ENCODE results near the gene FAM89B. TPM values are rescaled to one million over a fixed set of nuclear protein-coding genes. Genes with fewer than 3 reads are reported as not detected.

FAM89B gene
- total and polyA plus RNA-seq, 3 donors from 2014 or later: 25.8 to 63.2 (median 59.9) TPM

DNA sequence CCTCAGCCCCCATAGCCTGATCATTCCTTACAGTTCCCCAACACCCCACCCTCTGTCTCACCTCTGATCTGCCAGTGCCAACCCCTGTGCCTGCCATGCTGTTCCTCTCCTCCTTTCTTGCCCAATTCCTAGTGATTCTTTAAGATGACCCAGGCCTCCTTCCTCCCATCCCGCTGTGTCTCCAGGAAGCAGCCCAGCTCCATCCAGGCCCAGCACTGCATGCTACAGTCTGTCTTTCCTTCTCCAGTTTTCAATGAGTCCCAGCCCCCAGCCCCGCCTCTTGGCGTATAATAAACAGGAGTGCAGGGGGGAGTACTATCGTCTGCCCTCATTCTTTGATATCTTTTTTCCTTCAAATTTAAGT is 26.5 kb upstream of the FAM89B start:
- H3K27me3 ChIP-seq: no peaks in the 10 kb centered on the region
- peaks cover 7% of the 10 kb centered on the region for H3K4me1 ChIP-seq
- H3K27ac ChIP-seq: no peak overlapping the region
- no peak for TF ChIP-seq POLR2A (IDR thresholded peaks at IDR 0.05)
- TF ChIP-seq, protein P1, sequence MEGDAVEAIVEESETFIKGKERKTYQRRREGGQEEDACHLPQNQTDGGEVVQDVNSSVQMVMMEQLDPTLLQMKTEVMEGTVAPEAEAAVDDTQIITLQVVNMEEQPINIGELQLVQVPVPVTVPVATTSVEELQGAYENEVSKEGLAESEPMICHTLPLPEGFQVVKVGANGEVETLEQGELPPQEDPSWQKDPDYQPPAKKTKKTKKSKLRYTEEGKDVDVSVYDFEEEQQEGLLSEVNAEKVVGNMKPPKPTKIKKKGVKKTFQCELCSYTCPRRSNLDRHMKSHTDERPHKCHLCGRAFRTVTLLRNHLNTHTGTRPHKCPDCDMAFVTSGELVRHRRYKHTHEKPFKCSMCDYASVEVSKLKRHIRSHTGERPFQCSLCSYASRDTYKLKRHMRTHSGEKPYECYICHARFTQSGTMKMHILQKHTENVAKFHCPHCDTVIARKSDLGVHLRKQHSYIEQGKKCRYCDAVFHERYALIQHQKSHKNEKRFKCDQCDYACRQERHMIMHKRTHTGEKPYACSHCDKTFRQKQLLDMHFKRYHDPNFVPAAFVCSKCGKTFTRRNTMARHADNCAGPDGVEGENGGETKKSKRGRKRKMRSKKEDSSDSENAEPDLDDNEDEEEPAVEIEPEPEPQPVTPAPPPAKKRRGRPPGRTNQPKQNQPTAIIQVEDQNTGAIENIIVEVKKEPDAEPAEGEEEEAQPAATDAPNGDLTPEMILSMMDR (IDR thresholded peaks at IDR 0.05): no peak
- no peak for DNase-seq
- 55 to 68% methylated on average over 4 of the region's 4 CpGs for WGBS, 2 donors
- intact Hi-C loops (cut with DNase I; ENCODE audit: low total_unique reads): no loop called here
- peak overlapping the region in 1 of 2 donors; percentile 48 for H3K4me3 ChIP-seq
- H3K36me3 ChIP-seq (ENCODE audit: low read depth, missing control alignments): no peaks in the 10 kb centered on the region
- H3K9me3 ChIP-seq: no peaks in the 10 kb centered on the region

DNA sequence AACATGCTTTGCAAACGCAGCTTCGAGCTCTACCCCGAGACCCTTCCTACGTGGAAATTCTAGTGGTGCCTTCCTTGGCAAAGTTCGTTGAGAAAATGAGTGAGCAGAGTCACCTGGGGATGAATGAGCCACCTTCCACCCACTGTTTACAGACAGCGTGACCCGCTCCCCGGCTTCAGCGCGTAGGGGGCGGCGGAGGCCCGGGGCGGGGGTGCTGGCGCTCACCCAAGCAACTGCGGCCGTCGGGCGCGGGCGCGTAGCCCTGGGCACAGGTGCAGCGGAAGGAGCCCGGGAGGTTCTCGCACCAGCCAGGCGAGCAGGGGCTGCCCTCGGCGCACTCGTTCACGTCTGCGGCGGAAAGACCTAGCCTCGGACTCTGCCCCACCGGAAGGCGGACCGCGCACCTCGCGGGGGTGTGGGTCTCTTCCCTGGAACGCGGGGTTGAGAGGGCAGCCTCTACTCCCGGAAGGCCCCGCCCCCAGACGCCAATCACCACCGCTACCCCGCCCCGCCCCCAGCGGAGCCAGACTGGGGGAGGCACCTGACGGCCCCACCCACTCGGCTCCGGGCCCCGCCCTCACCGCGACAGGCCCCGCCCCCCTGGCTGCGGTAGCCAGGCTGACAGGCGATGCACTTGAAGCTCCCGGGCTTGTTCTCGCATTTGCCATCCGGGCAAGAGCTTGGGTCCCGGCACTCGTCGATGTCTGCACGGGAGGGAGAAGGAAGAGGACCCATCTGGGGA is 25.9 kb upstream of the FAM89B start:
- intact Hi-C loops (cut with DNase I; ENCODE audit: low total_unique reads): no loop called here
- no peaks in the 10 kb centered on the region for H3K9me3 ChIP-seq
- no peaks in the 10 kb centered on the region for H3K27me3 ChIP-seq
- DNase-seq: peak; percentile 89
- peaks cover 2% of the 10 kb centered on the region for H3K4me1 ChIP-seq
- H3K4me3 ChIP-seq: peak overlapping the region; percentile 13 to 48
- H3K36me3 ChIP-seq (ENCODE audit: low read depth, missing control alignments): no peaks in the 10 kb centered on the region
- TF ChIP-seq, protein P1 (IDR thresholded peaks at IDR 0.05): no peak
- TF ChIP-seq POLR2A (IDR thresholded peaks at IDR 0.05): no peak
- H3K27ac ChIP-seq: no peak overlapping the region
- 46 to 53% methylated on average over 15 to 63 of the region's 64 CpGs for WGBS, 2 donors

DNA sequence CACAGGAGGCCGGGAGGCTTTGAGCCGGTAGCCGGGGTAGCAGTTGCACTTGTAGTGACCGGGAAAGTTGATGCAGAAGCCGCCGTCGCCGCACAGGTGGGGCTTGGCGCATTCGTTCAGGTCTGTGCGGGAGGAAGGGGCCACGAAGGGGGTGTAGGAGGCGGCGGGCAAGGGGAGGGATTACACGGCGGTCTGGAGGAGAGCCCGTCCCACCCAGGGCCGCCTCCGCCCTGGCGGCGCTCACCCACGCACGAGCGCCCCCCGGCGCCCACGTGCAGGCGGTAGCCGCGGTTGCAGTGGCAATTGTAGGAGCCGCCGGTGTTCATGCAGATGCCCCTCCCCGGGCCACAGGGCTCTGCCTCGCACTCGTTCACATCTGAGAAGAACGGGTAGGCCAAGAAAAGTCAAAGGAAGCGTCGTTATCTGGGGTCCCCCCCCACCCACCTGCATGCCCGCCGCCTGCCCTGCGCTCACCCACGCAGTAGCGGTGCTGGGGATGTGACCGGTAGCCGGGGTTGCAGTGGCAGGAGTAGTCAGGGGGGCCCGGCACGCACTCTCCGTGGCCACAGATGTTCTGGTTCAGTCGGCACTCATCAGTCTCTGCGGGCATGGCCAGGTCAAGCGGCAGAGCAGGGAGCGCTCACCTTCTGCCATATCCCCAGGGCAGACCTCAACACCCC is 24.8 kb upstream of the FAM89B start:
- no peak overlapping the region for H3K27ac ChIP-seq
- H3K36me3 ChIP-seq (ENCODE audit: low read depth, missing control alignments): no peaks in the 10 kb centered on the region
- no peak overlapping the region for H3K4me3 ChIP-seq
- H3K9me3 ChIP-seq: no peaks in the 10 kb centered on the region
- H3K27me3 ChIP-seq: no peaks in the 10 kb centered on the region
- 54 to 76% methylated on average over 32 to 52 of the region's 52 CpGs for WGBS, 2 donors
- no peak for DNase-seq
- intact Hi-C loops (cut with DNase I; ENCODE audit: low total_unique reads): no loop called here
- TF ChIP-seq, protein P1 (IDR thresholded peaks at IDR 0.05): no peak
- TF ChIP-seq POLR2A (IDR thresholded peaks at IDR 0.05): no peak
- H3K4me1 ChIP-seq: no peaks in the 10 kb centered on the region

DNA sequence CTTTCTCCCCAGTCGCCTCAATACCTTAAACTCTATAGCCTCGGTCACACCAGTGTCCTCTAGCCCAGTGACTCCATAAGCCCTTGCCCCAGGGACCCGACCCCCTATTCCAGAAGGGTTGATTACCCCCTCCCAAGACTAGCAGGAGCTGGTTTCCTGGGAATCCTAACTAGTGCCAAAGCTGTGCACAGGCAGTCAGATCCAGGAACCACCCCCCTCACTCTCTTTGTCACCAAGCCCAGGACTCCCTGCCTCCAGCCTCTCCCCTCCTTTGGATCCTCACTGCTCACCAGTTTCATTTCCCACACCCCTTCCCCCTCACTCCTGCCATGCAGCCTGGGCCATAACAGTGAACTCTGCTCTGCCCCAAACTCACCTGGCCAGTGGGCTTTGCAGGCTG is 23.9 kb upstream of the FAM89B start:
- whole genome bisulfite sequencing, 2 donors: 84 to 96% methylated on average over 3 of the region's 3 CpGs
- Histone ChIP-seq H3K9me3 (no peaks in the 10 kb centered on the region), H3K4me1 (no peaks in the 10 kb centered on the region), H3K27ac (no peak overlapping the region), H3K4me3 (no peak overlapping the region), H3K36me3 (ENCODE audit: low read depth, missing control alignments) (no peaks in the 10 kb centered on the region), H3K27me3 (no peaks in the 10 kb centered on the region)
- TF ChIP-seq, protein P1 (IDR thresholded peaks at IDR 0.05): no peak
- no peak for TF ChIP-seq POLR2A (IDR thresholded peaks at IDR 0.05)
- no peak for DNase-seq
- intact Hi-C loops (cut with DNase I; ENCODE audit: low total_unique reads): no loop called here
